Cortex of kidney (tissue), 1 donor: ENCODE results near the gene LRP1B.

Experiments
- DNase-seq: peaks from one replicate; lab custom pipeline; 2025; lab: John Stamatoyannopoulos, UW

LRP1B gene

DNA sequence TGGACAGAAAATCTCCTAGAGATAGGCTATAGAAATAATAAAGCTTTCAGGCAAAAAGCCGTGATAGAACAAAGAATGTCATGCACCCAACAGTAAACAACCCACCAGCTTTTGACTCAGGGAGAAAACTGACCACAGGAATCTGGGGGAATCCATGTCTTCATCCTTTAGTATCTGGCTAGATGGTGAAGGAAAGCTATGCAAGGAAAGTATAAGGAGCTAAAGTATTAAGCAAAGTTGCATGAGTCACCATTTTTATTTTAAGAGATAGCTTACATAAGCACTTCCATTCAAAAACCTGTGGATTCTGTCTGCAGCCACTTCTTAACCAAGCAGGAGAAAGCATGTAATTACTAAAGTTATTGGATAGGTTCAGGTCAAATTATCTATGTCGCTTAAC is 363.8 kb downstream of the LRP1B start:
- no peak for DNase-seq

DNA sequence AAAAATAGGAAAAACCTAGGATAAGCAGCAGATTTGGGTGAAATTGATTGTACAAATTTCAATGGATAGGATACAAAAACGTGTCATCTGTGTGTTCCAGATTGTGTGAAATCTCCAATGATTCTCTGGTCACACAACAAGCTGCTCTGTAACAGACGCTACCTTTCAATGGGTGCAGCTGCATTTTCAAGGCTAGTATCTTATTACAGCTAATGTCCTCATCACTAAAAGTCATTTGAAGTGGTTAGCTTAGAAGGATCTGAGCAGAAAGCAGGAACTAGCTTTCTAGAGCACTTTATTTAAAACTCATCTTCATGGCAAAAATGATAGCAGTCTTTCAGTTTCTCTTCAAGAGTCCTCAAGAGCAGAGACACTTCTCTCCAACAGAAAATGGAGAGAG is 364.6 kb downstream of the LRP1B start:
- DNase-seq = no peak

DNA sequence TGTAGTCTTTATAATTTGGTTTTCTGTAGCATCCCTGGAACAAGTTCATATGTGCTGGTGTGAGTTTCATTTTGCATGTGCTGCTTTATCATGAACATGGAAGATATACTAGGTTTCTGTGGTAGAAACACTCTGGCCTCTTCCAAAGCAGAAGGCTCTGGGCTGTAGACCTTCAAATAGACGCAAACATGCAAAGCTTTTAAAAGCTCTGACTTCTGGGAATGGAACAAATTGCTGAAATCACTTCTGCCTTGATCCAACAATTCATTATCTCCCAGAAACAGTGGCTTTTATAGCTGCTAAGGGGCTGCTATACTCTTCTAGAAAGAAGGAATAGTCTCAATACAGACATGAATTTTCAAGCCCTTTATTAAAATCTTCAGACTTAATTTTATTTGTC is 382.2 kb downstream of the LRP1B start:
- DNase-seq = no peak

DNA sequence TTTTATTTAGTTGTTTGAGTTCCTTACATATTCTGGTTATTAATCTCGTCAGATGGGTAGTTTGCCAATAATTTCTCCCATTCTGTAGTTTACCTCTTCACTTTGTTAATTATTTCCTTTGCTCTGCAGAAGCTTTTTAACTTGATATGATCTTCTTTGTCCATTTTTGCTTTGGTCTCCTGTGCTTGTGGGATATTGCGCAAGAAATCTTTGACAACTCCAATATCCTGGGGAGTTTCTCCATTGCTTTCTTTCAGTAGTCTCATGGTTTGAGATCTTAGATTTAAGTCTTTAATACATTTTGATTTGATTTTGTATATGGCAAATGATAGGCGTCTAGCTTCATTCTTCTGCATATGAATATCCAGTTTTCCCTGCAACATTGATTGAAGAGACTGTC is 389.2 kb downstream of the LRP1B start:
- no peak for DNase-seq

DNA sequence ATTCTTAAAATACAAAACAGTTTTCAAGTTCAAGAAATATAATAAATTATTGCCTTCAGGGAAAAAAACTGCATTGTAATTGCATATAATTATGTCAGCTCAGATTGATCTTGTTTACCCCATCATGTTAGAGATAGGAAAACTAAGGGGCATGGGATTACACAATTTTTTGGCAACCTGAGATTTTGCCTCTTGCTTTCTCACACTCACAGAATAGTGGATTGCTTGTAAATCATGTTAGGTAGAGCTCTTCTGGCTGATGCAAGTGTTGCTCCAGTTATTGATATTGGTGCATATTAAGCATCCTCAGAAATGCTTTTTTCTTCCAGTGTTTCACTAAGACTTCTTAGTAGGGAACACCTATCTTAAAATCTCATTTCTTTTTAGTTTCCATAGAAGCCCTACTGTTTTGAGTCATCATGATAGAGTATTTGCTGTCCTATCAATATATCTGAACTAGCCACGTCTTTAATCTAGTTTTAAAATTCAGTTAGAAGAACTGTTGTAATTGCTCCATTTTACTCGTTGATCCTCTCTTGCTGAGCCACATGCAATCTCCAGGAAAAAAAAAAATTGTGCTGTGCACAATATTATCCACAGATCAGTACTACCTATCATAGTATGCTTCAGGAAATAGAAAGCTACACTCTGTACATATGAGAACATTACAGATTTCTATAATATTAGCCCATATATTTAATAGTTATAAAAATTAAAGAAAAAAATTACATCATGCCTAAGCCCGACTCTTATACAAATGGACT is 393.1 kb downstream of the LRP1B start:
- no peak for DNase-seq

DNA sequence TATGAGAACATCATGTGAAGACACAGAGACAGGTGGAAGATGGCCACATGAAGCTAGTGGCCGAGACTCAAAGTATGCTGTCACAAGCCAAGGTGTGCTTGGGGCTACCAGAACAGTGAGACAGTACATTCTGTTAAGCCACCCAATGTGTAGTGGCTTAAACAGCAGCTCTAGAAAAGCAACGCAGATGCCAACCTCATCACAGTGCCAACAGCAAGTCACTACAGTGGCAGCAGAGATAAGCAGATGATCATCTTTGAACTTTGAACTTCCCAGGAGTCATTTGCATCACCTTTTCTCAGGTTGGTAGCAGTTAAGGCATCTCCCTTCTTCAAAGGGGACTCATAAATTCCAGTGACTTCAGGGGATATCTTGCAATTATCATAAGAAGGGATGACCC is 394.4 kb downstream of the LRP1B start:
- no peak for DNase-seq

DNA sequence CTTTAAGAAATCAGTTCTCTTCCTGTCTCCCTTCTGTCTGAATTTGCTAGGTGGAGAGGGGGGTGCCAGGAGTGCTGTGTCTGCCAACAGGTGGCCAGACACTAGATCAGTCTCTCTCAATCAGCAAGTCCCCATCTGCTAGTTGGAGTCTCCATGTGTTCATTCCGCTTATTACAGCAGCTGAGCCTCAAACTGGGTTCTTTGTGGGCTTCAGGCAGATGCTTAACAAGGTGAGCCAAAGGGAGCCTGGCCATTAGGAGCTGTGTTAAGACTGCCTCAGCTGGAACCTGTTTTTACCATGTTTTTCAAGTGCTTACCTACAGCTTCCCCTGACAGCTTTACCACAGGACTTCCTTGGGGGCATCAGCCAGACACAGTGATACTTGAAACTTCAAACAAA is 401.9 kb downstream of the LRP1B start:
- no peak for DNase-seq

DNA sequence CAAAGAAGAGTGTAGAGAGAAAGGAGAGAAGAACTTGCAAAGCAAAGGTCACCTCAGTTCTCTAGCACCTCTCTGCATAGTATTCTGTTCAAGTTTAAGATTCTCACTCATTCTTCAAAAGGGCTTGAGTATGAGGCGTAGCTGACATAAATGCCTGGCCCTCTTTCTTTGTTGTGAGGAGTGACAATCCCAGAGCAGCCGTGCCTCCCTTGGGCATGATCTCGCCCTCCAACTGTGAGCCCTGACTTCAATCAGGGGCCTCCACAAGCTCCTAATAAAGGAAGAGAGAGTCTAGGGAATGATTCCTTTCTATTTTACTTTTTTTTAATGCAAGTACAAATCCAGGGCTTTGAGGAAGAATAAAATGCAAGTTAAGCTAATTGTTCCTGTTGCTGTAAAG is 402.7 kb downstream of the LRP1B start:
- no peak for DNase-seq

DNA sequence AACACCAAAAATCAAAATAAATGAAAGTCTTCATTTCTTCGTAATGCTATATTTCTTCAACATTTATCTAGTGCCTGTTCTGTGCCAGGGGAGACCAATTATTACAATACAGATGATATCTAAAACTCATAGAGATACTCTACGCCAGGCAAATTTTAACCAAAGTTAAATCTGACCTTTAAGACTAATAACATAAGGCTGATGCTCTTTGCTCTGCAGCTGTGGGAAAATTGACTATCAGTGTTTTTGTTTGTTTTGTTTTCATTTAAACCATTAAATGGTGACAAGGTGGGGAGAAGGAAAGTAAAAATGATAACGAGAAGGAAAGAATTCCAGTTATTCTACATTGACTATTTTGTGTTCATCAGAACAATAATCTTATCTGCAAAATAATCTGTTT is 406.4 kb downstream of the LRP1B start:
- no peak for DNase-seq

DNA sequence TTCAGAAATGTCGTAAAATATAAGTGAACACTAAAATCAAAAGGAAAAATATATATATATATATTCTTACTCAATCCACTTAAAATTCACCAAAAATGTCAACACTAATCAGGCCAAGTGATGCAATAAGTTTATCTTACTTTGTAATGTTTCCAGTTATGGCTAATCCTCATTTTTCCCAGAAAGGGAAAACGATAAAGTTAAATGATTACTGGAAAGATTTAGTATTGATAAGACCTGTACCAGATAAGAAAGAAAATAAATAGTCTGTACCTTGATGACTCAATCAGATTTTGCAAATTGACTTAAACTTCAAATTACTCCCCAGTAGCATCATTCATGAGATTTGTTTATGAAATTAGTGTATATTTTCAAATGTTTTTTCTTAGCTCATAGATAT is 407.0 kb downstream of the LRP1B start:
- DNase-seq = no peak

DNA sequence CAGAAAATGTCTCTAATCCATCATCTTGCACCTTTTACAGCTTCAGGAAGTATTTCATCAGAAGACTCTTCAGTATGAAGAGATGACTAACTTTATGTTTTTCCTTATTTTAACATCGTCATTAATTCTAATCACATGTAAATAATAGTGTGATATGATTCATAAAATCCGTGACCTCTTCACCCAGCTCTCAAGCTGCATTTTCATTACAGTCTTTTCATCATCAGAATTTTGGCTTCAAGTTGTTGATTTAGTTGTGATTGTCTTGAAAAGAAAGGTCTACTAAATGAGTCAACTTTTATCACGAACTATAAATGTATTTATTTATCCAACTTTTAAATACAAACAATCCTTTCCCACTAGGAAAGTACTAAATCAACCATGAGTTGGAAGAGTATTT is 410.3 kb downstream of the LRP1B start:
- DNase-seq = no peak

DNA sequence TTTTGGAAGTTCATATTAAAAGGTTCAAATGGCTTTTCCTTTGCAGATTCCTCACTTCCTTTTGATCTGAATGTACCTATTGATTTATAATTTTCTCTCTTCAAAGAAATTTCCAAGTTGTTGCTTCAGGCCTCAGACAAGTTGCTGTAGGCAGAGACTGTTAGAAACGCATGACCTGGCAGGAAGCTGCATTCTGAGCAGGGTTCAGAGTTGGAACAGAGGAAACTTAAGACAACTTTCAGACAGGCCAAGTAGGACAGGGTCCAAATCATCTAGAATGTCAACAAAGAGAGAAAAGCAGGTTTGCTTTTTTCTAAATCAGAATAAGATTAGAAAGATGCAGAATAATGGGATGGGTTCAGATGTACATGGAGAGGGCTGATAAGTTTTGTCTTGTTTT is 416.3 kb downstream of the LRP1B start:
- DNase-seq = no peak

DNA sequence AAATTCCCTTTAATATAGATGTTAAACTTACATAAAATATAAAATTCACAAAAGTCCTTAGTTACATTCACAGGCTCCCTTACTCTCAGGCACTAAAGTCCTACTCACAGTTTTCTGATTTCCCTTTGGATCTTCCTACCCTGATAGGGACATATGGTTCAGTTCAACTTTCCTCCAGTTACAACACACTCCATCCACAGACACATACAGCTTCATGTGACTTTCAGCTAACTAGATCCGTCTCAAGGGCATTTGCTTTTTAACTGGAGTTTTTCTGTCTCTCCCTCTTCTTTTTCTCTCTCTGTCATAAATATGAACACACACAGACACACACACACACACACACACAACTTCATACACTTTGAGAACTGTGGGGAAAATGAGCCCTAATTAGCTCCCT is 419.2 kb downstream of the LRP1B start:
- DNase-seq = no peak

DNA sequence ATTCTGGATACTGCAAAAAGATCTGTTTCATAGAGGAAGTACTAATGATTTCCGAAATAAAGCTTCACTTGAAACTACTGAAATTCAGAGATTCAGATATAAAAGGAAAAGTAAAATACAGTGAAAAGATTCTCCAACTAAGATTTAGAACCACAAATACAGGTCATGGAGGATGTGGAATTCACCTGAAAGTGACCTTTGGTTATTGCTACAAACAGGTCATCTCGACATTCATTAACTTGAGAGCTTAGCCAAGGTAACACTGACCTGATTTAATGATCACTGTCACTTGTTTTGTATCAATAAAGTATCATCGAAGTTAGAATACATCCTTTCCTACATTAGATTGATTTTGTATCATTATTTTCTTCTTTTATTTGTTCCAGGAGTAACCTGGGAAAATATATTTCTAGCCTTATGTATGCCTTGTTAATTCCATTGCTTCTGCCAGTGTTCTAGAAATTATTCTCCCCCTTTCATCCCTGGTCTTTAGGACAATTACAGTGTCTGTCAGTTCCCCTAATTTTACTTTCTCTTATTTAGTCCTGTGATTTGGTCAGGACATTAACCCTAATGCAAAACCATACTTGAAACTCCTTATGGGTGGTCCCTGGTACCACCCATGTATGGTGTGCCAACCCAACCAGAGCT is 420.1 kb downstream of the LRP1B start:
- no peak for DNase-seq

DNA sequence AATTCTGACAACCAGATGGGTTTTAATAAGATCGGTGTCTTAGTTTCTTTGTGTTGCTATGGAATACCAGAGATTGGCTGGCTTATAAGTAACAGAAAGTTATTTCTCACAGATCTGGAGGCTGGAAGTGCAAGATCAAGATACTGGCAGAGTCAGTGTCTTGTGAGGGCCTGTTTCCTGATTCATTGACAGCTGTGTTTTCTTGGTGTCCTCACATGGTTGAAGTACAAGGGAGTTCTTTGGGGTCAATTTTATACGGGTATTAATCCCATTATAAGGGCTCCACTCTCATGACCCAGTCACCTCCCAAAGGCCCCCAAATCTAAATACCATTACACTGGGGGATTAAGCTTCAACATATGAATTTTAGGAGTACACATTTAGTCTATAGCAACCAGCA is 421.1 kb downstream of the LRP1B start:
- DNase-seq = no peak

DNA sequence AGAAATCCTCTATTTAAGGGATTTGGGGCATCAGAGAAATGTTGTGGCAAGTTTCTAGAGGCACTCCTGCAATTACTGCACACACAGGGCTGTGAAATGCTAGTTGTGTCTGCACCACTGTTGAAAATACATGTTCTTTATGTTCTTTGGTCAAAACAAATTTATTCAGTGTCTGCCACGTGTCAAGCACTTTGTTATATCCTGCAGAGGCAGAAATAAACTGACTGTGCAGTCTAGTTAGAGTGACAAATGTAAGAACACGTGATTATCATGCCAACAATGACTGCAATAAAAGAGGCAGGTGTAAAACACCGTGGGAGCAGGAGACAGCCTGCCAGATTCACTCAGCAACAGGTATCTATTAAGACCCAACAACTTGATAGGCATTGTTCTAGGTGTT is 423.3 kb downstream of the LRP1B start:
- DNase-seq = no peak

DNA sequence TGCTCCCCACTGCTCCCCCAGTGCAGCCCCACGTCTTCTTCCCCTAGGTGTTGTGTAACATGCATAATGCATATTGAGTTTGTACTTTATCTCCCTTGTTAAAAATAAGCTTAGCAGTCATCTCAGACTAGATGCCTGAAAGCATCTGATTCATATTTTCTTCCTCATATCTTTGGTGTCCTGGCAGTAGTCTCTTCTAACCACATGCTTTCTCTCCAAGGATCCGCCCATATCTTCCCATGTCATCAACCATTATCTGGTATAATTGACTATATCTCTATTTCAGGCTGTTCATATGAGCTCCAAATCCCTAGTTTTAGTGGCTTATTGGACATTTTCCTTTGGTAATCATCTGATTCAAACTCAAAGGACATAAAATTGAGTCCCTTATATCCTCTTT is 426.3 kb downstream of the LRP1B start:
- DNase-seq = no peak

DNA sequence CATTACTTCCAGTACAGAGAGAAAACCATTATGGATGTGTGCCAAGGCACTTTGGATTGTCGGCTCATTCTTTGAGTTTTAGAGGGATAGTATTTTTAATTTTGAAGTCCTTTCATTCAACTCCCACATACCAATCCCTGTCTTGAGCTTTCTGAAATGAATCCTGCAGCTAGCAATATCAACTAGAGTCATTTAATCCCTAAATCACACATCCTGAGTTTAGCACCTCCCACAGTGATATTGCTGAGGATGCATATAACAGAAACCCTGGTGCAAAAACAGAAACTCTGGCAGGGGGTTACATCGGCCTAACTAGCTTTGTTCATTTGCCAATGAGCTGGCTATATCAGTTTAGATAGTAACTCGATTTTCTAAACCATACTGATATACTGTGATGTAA is 427.3 kb downstream of the LRP1B start:
- DNase-seq = no peak

DNA sequence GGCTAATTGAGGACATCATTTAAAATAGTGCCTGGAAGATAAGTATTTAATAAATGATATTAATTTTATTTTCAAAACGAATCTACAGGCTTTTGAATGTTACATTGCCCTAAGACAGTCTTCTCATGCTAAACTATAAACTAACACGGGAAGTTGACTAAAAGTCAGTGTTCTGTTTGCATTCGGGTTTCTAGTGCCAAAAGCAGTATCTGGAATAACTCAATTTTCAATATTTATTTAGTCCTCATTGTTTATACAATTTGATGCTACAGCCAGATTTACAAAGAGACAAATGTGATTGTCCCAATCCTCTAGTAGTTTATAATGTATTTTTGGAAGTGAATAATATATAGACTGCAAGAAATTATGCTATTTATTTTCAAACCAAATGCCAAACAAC is 429.2 kb downstream of the LRP1B start:
- no peak for DNase-seq

DNA sequence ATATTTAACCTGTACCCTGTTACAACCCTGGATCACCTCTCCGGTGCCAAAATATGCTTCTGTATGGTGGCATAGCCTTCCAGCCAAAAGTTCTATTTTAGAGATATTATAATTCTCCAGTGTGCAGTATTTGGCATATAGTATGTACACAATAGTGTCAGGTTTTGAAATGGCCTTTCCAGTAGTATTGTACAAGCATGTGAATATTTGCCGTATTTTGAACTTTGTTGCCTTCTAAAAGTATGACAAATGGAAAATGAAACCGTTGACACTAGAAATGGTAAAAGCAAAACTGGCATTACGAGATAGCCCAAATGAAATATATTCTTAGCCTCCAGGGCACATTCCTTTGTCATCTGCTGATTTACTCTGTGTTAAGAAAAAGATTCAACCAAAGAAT is 431.2 kb downstream of the LRP1B start:
- DNase-seq = no peak

DNA sequence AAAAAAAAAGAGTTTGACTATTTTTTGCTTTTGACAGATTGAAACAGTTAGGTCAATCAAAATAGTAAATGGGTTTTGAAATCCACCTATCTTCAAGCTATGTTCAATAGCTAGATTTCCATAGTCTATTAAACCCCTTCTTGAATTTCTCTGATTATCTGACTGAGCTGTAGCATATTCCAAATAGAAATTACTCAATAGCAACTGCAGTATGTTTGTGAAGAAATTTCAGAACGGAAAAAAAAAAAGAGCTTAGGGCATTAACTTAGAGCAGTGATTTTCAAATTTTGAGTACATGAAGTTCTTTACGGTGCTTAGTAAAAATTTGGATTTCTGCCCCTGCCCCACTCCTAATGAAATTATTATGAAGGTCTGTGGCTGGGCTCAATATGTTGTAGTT is 432.3 kb downstream of the LRP1B start:
- DNase-seq = no peak

DNA sequence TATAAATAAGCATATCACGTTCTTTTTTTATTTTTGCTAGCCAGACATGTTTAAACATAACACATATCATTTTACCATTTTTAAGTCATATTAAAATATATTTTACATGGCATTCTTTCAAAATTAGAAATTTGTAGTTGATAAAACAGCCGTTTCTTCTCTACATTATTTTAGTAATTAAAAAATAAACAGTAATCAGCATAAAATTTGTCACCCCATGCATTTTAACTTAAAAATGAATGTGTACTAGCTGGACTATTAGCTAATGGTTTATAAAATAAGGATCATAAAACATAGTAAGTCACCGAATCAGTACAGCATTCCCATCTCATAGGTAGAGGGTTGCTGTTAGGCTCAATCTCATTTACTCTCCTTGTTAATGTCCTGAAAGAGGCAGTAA is 433.8 kb downstream of the LRP1B start:
- DNase-seq = no peak

DNA sequence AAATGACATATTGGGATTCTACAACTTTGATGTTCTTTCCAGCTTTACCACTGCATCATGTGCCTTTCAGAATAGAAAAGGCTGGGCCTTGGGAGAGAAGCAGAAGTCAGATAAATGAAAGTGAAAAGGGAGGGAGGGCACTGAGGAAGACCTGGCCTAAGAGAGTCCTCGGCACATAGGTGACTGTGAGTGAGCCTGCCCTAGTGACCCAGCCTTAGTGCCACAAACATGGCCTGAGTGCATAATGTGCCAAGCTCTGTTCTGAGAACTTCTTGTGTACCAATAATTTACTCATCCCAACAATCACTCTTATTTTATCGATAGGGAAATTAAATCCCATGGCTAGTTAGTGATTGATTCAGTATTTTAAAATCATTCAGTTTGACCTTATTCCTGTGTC is 436.6 kb downstream of the LRP1B start:
- no peak for DNase-seq

DNA sequence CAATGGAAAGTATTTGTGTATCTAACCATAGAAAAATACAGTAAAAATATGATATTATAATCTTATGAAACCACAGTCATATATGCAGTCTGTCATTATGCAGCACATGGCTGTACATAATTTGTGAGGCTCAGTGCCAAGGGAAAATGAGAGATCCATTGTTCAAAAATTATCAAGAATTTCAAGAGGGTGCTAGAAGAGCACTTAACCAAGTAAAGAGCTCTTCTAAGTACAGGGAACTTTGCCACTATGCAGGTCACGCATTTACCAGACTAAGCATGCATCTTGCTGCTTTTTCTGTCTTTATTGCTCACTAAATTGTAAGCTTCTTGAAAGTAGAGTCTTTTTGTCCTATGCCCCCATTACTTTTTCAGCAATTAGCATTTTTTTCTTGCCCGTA is 438.0 kb downstream of the LRP1B start:
- no peak for DNase-seq
